ENCODE data around the gene PCP2. TPM values are rescaled to one million over a fixed set of nuclear protein-coding genes. Genes with fewer than 3 reads are reported as not detected.

Gene PCP2
- 1.5 to 2.5 TPM (median 1.7 TPM) in 3 replicates for total RNA-seq

DNA sequence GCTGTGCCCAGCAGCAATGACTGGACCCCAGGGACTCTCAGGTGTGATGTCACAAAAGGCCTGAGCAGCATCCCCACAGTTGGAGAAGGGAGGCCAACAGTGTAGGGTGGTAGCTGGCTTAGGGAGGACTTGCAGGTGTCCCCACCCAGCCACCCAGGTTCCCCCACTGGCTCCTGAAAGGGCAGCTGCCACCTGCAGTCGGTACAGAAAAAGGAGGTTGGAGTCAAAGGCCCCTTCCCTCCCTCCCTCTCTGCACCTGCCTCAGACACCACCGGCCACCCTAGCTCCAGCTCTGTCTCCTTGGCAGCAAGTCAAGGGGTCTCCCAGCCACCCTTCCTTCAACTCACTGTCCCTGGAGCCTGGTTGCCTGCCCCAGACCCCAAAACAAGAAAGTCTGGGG lies at the start of gene PCP2:
Gene PCP2 (minus strand): TSS at position 22 of the 400 bp plus-strand sequence. CDS start 262 bp downstream, outside the sequence.
- TF ChIP-seq, protein P1, sequence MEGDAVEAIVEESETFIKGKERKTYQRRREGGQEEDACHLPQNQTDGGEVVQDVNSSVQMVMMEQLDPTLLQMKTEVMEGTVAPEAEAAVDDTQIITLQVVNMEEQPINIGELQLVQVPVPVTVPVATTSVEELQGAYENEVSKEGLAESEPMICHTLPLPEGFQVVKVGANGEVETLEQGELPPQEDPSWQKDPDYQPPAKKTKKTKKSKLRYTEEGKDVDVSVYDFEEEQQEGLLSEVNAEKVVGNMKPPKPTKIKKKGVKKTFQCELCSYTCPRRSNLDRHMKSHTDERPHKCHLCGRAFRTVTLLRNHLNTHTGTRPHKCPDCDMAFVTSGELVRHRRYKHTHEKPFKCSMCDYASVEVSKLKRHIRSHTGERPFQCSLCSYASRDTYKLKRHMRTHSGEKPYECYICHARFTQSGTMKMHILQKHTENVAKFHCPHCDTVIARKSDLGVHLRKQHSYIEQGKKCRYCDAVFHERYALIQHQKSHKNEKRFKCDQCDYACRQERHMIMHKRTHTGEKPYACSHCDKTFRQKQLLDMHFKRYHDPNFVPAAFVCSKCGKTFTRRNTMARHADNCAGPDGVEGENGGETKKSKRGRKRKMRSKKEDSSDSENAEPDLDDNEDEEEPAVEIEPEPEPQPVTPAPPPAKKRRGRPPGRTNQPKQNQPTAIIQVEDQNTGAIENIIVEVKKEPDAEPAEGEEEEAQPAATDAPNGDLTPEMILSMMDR (IDR thresholded peaks at IDR 0.05; ENCODE audit: unreplicated experiment), result no peak
- peak within 1 kb of the TSS; percentile 28 for H3K4me3 Mint-ChIP-seq
- H3K27ac Mint-ChIP-seq, result no peak within 1 kb of the TSS
- peaks cover 24% of the 10 kb centered on the region for H3K4me1 Mint-ChIP-seq
- H3K27me3 Mint-ChIP-seq (ENCODE audit: low read depth), result peaks cover 28% of the 10 kb centered on the region
- H3K9me3 Mint-ChIP-seq, result no peaks in the 10 kb centered on the region
- no peak for DNase-seq (ENCODE audit: low spot score in 2 of 2, unreplicated experiment in 2 of 2)
- peaks cover 4% of the 10 kb centered on the region for H3K36me3 Mint-ChIP-seq

DNA sequence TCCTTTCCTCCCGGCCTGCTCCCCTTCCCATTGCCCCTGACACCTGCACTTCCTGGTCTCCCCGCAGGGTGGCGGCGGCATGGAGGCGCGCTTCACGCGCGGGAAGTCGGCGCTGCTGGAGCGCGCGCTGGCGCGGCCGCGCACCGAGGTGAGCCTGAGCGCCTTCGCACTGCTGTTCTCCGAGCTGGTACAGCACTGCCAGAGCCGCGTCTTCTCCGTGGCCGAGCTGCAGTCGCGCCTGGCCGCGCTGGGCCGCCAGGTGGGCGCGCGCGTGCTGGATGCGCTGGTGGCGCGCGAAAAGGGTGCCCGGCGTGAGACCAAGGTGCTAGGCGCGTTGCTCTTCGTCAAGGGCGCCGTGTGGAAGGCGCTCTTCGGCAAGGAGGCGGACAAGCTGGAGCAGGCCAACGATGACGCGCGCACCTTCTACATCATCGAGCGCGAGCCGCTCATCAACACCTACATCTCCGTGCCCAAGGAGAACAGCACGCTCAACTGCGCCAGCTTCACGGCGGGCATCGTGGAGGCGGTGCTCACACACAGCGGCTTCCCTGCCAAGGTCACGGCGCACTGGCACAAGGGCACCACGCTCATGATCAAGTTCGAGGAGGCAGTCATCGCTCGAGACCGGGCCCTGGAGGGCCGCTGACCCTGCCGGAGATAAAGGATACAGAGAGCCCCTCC lies 48.8 kb upstream of the PCP2 start:
- peaks cover 17% of the 10 kb centered on the region for H3K4me1 Mint-ChIP-seq
- H3K27me3 Mint-ChIP-seq (ENCODE audit: low read depth), result peaks cover 18% of the 10 kb centered on the region
- no peak overlapping the region for H3K27ac Mint-ChIP-seq
- DNase-seq (ENCODE audit: low spot score in 2 of 2, unreplicated experiment in 2 of 2), result no peak
- peak overlapping the region; percentile 84 for H3K4me3 Mint-ChIP-seq
- TF ChIP-seq, protein P1 (IDR thresholded peaks at IDR 0.05; ENCODE audit: unreplicated experiment), result no peak
- peaks cover 13% of the 10 kb centered on the region for H3K36me3 Mint-ChIP-seq
- H3K9me3 Mint-ChIP-seq, result no peaks in the 10 kb centered on the region

DNA sequence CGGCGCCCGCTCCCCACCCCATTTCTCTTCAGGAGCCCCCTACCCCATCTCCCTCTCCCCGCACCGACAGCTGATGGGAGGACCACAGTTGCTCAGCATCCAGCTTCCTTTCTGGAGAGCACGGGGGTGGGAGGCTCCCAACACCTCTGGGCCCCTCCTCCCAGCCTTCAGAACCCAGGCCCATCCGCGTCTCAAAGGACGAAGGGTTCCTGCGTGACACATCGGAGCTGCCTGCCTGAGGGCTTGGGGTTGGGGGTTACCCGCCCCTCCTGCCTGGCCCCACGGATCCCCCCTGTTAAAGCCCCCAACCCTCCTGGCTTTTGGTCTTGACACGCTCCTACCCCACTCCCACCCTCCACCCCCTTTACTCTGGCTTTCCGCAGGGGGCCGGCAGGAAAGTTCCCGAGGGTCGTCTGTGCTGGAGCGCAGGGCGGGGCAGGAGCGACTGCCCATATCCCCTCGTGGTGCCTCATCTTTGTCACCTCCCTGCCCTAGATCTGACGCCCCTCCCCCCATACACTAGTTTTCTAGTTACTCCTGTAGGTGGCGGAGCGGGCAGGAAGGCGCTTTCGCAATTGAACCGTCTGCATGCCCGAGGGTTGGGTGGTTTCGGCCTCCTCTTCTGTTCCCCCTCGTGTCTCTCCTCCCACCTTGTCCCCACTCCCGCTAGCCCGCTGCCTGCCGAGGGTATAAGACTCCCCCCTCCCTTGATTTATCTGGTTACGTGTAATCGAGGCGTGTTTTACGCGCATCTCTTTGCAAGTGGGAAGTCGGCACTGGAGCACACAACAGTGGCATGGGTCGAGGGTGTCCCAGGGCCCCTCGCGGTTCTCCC lies 48.0 kb upstream of the PCP2 start:
- peaks cover 17% of the 10 kb centered on the region for H3K4me1 Mint-ChIP-seq
- peaks cover 25% of the 10 kb centered on the region for H3K27me3 Mint-ChIP-seq (ENCODE audit: low read depth)
- no peaks in the 10 kb centered on the region for H3K9me3 Mint-ChIP-seq
- peak in 1 of 2 experiments; percentile 63 for DNase-seq (ENCODE audit: low spot score in 2 of 2, unreplicated experiment in 2 of 2)
- H3K4me3 Mint-ChIP-seq, result peak overlapping the region; percentile 84
- peak overlapping the region; percentile 87 for H3K27ac Mint-ChIP-seq
- H3K36me3 Mint-ChIP-seq, result peaks cover 13% of the 10 kb centered on the region
- TF ChIP-seq, protein P1 (IDR thresholded peaks at IDR 0.05; ENCODE audit: unreplicated experiment), result no peak

DNA sequence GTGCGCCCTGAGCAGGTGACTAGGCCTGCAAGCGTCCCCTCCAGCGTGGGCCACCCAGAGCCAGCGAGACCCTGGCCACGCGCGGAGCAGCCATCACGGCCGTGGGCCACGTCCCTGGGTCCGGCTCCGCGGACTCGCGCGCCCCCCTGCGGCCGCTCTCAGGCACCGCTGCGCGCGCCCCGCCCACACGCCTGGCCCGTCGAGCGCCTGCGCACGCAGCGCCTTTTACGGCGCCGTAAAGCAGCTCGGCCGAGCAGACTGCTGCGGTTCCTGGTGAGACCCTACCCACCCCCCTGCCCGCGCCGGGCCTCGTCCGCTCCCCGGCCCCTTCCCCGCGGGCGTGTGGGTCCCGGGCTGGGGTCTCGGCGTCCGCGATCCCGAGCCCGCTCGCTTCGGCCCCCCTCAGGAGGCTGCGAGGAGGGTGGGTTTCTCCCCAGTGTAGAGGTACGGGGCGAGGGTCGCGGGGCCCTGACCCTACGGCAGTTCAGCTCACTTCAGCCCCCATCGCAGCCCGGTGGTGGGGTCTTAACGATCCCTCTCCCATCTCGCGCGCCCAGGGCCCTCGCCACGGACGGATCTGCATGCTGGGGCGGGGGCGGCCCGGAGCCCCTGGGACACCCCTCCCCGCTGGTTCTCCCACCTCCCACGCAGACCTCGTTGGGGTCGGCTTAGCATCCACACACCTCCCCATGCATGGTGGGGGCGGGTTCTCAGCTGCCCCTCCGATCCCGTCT lies 47.3 kb upstream of the PCP2 start, which contains the start of gene TRAPPC5:
Gene TRAPPC5 (plus strand): TSS at position 228 of the 734 bp plus-strand sequence. CDS start 1,421 bp downstream, outside the sequence.
- Mint-ChIP-seq H3K27ac (peak within 1 kb of the TSS; percentile 87), H3K9me3 (no peaks in the 10 kb centered on the region), H3K4me1 (peaks cover 12% of the 10 kb centered on the region), H3K36me3 (peaks cover 13% of the 10 kb centered on the region), H3K4me3 (peak within 1 kb of the TSS; percentile 84), H3K27me3 (ENCODE audit: low read depth) (peaks cover 33% of the 10 kb centered on the region)
- peak; percentile 87 to 95 for DNase-seq (ENCODE audit: low spot score in 2 of 2, unreplicated experiment in 2 of 2)
- TF ChIP-seq, protein P1 (IDR thresholded peaks at IDR 0.05; ENCODE audit: unreplicated experiment), result peak; percentile 82

Measured in mesothelial cell of epicardium (in vitro differentiated cells).